ENCODE results near the gene LRMDA. TPM values are rescaled to one million over a fixed set of nuclear protein-coding genes. Genes with fewer than 3 reads are reported as not detected.

The LRMDA gene
- total and polyA plus RNA-seq, 2 of the 8 experiments (the other 6 are each of a cell fraction or from before 2014, with no cell fraction given): 0.86 to 2.8 TPM

DNA sequence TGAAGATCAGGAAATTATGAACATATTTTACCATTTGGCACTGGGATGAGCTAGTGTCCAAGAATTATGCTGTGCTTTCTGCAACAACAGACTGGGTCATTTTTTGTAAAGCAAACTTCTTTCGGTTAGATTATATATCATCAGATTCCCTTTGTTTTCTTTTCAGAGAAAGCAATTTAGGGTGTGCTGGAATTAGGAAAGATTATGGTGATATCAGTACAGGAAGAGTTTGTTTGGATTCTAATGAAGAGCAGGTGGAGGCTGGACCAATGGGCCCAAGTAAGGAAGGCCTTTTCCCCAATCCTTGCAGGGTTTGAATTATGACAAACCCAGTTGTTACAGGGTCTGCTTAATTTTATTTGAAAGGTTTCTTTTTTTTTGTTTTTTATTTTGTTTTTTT lies 1113.4 kb downstream of the LRMDA start:
- no peaks in the 10 kb centered on the region; a peak in 1 of 7 replicates for H3K27me3 ChIP-seq (replicated peaks in 1 of 4; ENCODE audit: control insufficient read depth in 3 of 4, extremely low read depth in 1 of 4, insufficient read depth in 3 of 4, low read length in 3 of 4)
- H3K79me2 ChIP-seq (ENCODE audit: control insufficient read depth in 1 of 2, insufficient read depth in 2 of 2, low read length in 2 of 2): no peaks in the 10 kb centered on the region
- no peak for TF ChIP-seq RBBP5 (IDR thresholded peaks at IDR 0.05; ENCODE audit: borderline replicate concordance, low read depth, low read length)
- no peak for TF ChIP-seq NANOG (IDR thresholded peaks at IDR 0.05; ENCODE audit: insufficient read depth, low read depth, low read length, poor library complexity, severe bottlenecking)
- no peak for TF ChIP-seq TAF1 (IDR thresholded peaks at IDR 0.05; ENCODE audit: low read depth, low read length)
- TF ChIP-seq BCL11A (IDR thresholded peaks at IDR 0.05; ENCODE audit: low read depth in 2 of 2, low read length in 2 of 2): no peak
- no peak for TF ChIP-seq ZNF274 (IDR thresholded peaks at IDR 0.05; ENCODE audit: borderline replicate concordance, extremely low read depth, low read length)
- TF ChIP-seq SAP30 (IDR thresholded peaks at IDR 0.05; ENCODE audit: insufficient read depth, insufficient replicate concordance, low read length): no peak
- no peak for TF ChIP-seq GTF2F1 (IDR thresholded peaks at IDR 0.05; ENCODE audit: borderline replicate concordance, low read depth, low read length)
- TF ChIP-seq, protein P1, sequence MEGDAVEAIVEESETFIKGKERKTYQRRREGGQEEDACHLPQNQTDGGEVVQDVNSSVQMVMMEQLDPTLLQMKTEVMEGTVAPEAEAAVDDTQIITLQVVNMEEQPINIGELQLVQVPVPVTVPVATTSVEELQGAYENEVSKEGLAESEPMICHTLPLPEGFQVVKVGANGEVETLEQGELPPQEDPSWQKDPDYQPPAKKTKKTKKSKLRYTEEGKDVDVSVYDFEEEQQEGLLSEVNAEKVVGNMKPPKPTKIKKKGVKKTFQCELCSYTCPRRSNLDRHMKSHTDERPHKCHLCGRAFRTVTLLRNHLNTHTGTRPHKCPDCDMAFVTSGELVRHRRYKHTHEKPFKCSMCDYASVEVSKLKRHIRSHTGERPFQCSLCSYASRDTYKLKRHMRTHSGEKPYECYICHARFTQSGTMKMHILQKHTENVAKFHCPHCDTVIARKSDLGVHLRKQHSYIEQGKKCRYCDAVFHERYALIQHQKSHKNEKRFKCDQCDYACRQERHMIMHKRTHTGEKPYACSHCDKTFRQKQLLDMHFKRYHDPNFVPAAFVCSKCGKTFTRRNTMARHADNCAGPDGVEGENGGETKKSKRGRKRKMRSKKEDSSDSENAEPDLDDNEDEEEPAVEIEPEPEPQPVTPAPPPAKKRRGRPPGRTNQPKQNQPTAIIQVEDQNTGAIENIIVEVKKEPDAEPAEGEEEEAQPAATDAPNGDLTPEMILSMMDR (IDR thresholded peaks at IDR 0.05; ENCODE audit: control extremely low read depth in 1 of 3, insufficient read depth in 1 of 3, low read depth in 1 of 3, low read length in 3 of 3): no peak
- no peaks in the 10 kb centered on the region for H3K36me3 ChIP-seq (ENCODE audit: control insufficient read depth in 2 of 4, insufficient read depth in 4 of 4, low read length in 3 of 4)
- no peak overlapping the region for H4K5ac ChIP-seq (ENCODE audit: insufficient read length, low read depth, low read length)
- H3K4me1 ChIP-seq (replicated peaks in 1 of 4; ENCODE audit: control insufficient read depth in 3 of 4, insufficient read depth in 4 of 4, low read length in 3 of 4): 0 out of 7 replicates have a peak, but pooled peaks cover 0 to 2% (median 0%) of the 10 kb centered on the region in 4 experiments
- H2BK15ac ChIP-seq (ENCODE audit: low read length): no peak overlapping the region
- DNase-seq (ENCODE audit: low read depth in 1 of 2, low spot score in 2 of 2) (no peak), FAIRE-seq (no peak)
- no peaks in the 10 kb centered on the region for H3K9me3 ChIP-seq (ENCODE audit: insufficient read depth in 2 of 2, low read depth in 1 of 2, low read length in 1 of 2)
- H2BK12ac ChIP-seq (ENCODE audit: low read depth, low read length): no peak overlapping the region
- ChIA-PET POLR2A (ENCODE audit: partially characterized antibody) (no interaction called here), CTCF (ENCODE audit: partially characterized antibody) (interaction anchor here (0.6 to 1.4 kb wide), 3 partner anchors 249 to 440 kb away, joined by 3 to 4 read pairs (median 3); no protein-coding TSS in a partner anchor)
- no peaks in the 10 kb centered on the region for H4K20me1 ChIP-seq (replicated peaks in 1 of 2; ENCODE audit: control insufficient read depth in 1 of 2, insufficient read depth in 2 of 2, low read length in 2 of 2)
- no peaks in the 10 kb centered on the region for H3K23me2 ChIP-seq (ENCODE audit: low read depth, low read length)
- no peak overlapping the region for H2AK5ac ChIP-seq (ENCODE audit: low read depth, low read length)
- H3K14ac ChIP-seq (ENCODE audit: insufficient read length): no peak overlapping the region
- no peak overlapping the region for H3K18ac ChIP-seq (ENCODE audit: extremely low read depth, low read length)
- H4K8ac ChIP-seq (ENCODE audit: extremely low read depth, insufficient read depth, low read length): no peak overlapping the region
- no peak overlapping the region for H3K23ac ChIP-seq (ENCODE audit: insufficient read length)
- no peak overlapping the region for H3K4me3 ChIP-seq (ENCODE audit: extremely low read depth in 1 of 4, insufficient read depth in 2 of 4, low read depth in 3 of 4, low read length in 4 of 4)
- H3K9ac ChIP-seq (replicated peaks in 1 of 4; ENCODE audit: extremely low read depth in 1 of 4, low read depth in 3 of 4, low read length in 3 of 4): no peak overlapping the region
- no peak overlapping the region for H4K91ac ChIP-seq (replicated peaks; ENCODE audit: insufficient read length, low read length)
- H3K4ac ChIP-seq (replicated peaks; ENCODE audit: insufficient read length, low read depth, low read length): no peak overlapping the region
- no peak overlapping the region for H2BK20ac ChIP-seq (ENCODE audit: low read length)
- H3K4me2 ChIP-seq (ENCODE audit: insufficient read depth in 1 of 2, low read depth in 2 of 2, low read length in 2 of 2): no peak overlapping the region
- H3K56ac ChIP-seq (replicated peaks; ENCODE audit: insufficient read length, low read depth, low read length): no peak overlapping the region
- no peaks in the 10 kb centered on the region for H3K79me1 ChIP-seq (ENCODE audit: low read depth, low read length)
- H2BK5ac ChIP-seq (ENCODE audit: low read depth, low read length): no peak overlapping the region
- no peak overlapping the region for H2AFZ ChIP-seq (ENCODE audit: low read length)
- H3K27ac ChIP-seq (ENCODE audit: low read depth, low read length): no peak overlapping the region
- no peak overlapping the region for H2BK120ac ChIP-seq (replicated peaks; ENCODE audit: low read depth, low read length)
- WGBS, 2 experiments (ENCODE audit: extremely low coverage in 1 of 2, insufficient coverage in 1 of 2, insufficient read length in 1 of 2, insufficient replicate concordance in 2 of 2, low coverage in 1 of 2, low lambda C conversion rate in 2 of 2, missing lambda C conversion rate in 1 of 2): 95% methylated on average over 1 of the region's 1 CpG; no CpG with 5 or more reads in 1 of the 2 experiments
